Thoracic aorta (tissue), 2 donors: Measurements from ENCODE around the gene ZNF334. TPM values are rescaled to one million over a fixed set of nuclear protein-coding genes. Genes with fewer than 3 reads are reported as not detected.

Experiments
- ATAC-seq: fragments of 150-250 bp; one replicate; pipeline ENCODE4 v1.8.0; 2017; ENCODE audit warnings: low read depth; ENCODE audit not compliant: insufficient number of reproducible peaks, low FRiP score
- DNase-seq: peaks from one replicate; pipeline ENCODE4 v3.0.0-alpha.2; 2020; ENCODE audit warnings: low spot score
- H3K27ac ChIP-seq, 2 donors: fragments of 200-600 bp; sonication (generic); 1 replicate in 1 of 2; 2 replicates in 1 of 2; pipeline ENCODE4 v1.5.1; 2016; ENCODE audit warnings: mild to moderate bottlenecking in 2 of 2, moderate library complexity in 2 of 2
- H3K27me3 ChIP-seq: fragments of 200-600 bp; sonication (generic); replicated peaks from 2 replicates; pipeline ENCODE4 v1.6.0; 2016; ENCODE audit warnings: mild to moderate bottlenecking; ENCODE audit not compliant: insufficient read depth
- H3K36me3 ChIP-seq: fragments of 200-600 bp; sonication (generic); one replicate; pipeline ENCODE4 v1.5.1; 2016
- H3K4me1 ChIP-seq, 2 donors: fragments of 200-600 bp; sonication (generic); 1 replicate in 1 of 2; 2 replicates in 1 of 2; pipeline versions ENCODE4 v1.5.1 to v1.6.0; 2016; ENCODE audit warnings: low read depth in 2 of 2, mild to moderate bottlenecking in 1 of 2; ENCODE audit not compliant: control insufficient read depth in 1 of 2
- H3K4me3 ChIP-seq: fragments of 200-600 bp; sonication (generic); 2 replicates; pipeline ENCODE4 v1.5.1; 2016; ENCODE audit warnings: mild to moderate bottlenecking
- H3K9me3 ChIP-seq: fragments of 200-600 bp; sonication (generic); 2 replicates; pipeline ENCODE4 v1.5.1; 2016
- CTCF ChIP-seq: fragments of 200-600 bp; sonication (generic); IDR thresholded peaks from one replicate; pipeline ENCODE4 v1.5.1; 2019; ENCODE audit warnings: antibody characterized with exemption
- total RNA-seq, 2 donors: library from RNA; depleted of rRNA; stranded (reverse); fragments of >200 nt; gene quantifications; one replicate each; pipeline versions ENCODE4 v1.1.0 to v1.2.3, GENCODE V29; 2016

ZNF334 gene
- total RNA-seq, 2 donors from 2014 or later = 0.49 to 3.0 TPM

- Histone ChIP-seq H3K4me1 (no peaks in the 10 kb centered on the region), H3K4me3 (no peak overlapping the region), H3K36me3 (no peaks in the 10 kb centered on the region), H3K9me3 (no peaks in the 10 kb centered on the region), H3K27ac (no peak overlapping the region), H3K27me3 (no peaks in the 10 kb centered on the region)
- DNase-seq (no peak), ATAC-seq (no peak)
- no peak for TF ChIP-seq CTCF
Observed at GRCh38 chr20:46549188-46549972, 36.0 kb upstream of the ZNF334 start.

GRCh38 chr20:46548688-46549087, 35.3 kb upstream of the ZNF334 start:
- DNase-seq (no peak), ATAC-seq (no peak)
- Histone ChIP-seq H3K27ac (no peak overlapping the region), H3K27me3 (no peaks in the 10 kb centered on the region), H3K4me3 (no peak overlapping the region), H3K36me3 (no peaks in the 10 kb centered on the region), H3K4me1 (no peaks in the 10 kb centered on the region), H3K9me3 (no peaks in the 10 kb centered on the region)
- TF ChIP-seq CTCF = no peak

GRCh38 chr20:46547995-46548394, 34.6 kb upstream of the ZNF334 start:
- H3K36me3 ChIP-seq = no peaks in the 10 kb centered on the region
- no peaks in the 10 kb centered on the region for H3K4me1 ChIP-seq
- no peaks in the 10 kb centered on the region for H3K27me3 ChIP-seq
- no peak for DNase-seq
- no peak for TF ChIP-seq CTCF
- ATAC-seq = no peak
- no peak overlapping the region for H3K4me3 ChIP-seq
- no peak overlapping the region for H3K27ac ChIP-seq
- no peaks in the 10 kb centered on the region for H3K9me3 ChIP-seq

GRCh38 chr20:46546936-46547335, 33.6 kb upstream of the ZNF334 start:
- DNase-seq (no peak), ATAC-seq (no peak)
- Histone ChIP-seq H3K27me3 (no peaks in the 10 kb centered on the region), H3K36me3 (no peaks in the 10 kb centered on the region), H3K9me3 (no peaks in the 10 kb centered on the region), H3K4me1 (no peaks in the 10 kb centered on the region), H3K4me3 (no peak overlapping the region), H3K27ac (no peak overlapping the region)
- no peak for TF ChIP-seq CTCF

GRCh38 chr20:46546298-46546697, 32.9 kb upstream of the ZNF334 start:
- Histone ChIP-seq H3K36me3 (no peaks in the 10 kb centered on the region), H3K4me3 (no peak overlapping the region), H3K27me3 (no peaks in the 10 kb centered on the region), H3K27ac (no peak overlapping the region), H3K4me1 (no peaks in the 10 kb centered on the region), H3K9me3 (no peaks in the 10 kb centered on the region)
- TF ChIP-seq CTCF = no peak
- DNase-seq (no peak), ATAC-seq (no peak)
